ENCODE results near the gene ZNF646.

The ZNF646 gene

GRCh38 chr16:31108794-31109558, 34.8 kb downstream of the ZNF646 start:
- DNase-seq, result no peak

GRCh38 chr16:31109622-31110021, 35.4 kb downstream of the ZNF646 start:
- no peak for DNase-seq

GRCh38 chr16:31110106-31111034, 36.1 kb downstream of the ZNF646 start:
- no peak for DNase-seq

DNA sequence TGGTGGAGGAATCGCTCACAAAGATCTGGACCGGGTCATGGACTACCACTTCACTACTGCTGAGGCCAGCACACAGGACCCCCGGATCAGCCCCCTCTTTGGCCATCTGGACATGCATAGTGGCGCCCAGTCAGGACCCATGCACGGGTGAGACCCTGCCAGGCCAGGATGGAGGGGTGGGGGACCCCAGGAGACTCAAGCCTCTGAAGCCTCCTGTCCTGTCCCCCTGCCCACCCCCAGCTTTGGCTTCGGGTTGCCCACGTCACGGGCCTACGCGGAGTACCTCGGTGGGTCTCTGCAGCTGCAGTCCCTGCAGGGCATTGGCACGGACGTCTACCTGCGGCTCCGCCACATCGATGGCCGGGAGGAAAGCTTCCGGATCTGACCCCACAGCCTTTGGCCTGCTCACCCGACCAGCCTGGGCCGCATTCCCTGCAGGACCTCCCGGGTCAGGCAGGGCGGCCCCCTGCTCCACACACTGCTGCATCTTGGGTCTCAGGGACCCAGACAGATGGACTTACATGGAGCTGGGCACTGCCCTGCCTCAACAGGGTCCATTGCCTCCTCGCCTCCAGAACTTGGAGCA, 37.8 kb downstream of the ZNF646 start:
- no peak for DNase-seq

- DNase-seq, result no peak
These were observed 38.5 kb downstream of the ZNF646 start for GRCh38 chr16:31112711-31113110.

- DNase-seq, result no peak
These were observed 39.2 kb downstream of the ZNF646 start for GRCh38 chr16:31113121-31114120.

GRCh38 chr16:31114468-31114867, 40.2 kb downstream of the ZNF646 start:
- DNase-seq, result no peak

DNA sequence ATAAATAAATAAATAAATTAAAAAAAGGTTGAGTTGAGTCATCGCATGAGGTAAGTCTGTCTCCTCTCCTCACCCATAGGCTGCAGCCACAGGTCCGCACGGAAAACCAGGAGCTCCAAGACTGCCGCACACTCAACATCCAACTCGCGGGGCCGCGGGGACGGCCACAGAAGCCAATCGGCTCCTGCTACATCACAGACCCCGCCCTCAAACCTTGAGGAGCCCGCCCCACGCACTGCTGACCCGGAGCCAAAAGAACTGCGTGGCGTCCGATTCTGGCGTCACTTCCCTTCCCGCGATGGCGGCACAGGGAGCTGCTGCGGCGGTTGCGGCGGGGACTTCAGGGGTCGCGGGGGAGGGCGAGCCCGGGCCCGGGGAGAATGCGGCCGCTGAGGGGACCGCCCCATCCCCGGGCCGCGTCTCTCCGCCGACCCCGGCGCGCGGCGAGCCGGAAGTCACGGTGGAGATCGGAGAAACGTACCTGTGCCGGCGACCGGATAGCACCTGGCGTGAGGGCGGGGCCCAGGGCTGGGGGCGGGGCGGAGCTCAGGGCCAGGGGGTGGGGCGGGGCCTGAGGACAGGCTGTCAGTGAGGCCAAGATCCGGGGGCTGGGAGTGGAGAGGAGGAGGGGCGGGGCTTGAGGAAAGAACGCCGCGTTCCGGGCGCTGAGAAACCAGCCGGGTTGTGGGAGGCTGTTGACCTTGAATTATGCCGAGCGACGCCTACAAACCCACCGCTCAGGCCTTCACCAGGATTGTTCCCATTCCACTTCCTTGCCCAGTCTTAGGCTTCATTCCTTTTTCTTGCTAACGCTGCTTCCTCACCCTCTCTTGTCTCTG, 43.4 kb downstream of the ZNF646 start, which contains the start of gene KAT8:
Gene KAT8 (plus strand): TSS at position 281 of the 839 bp plus-strand sequence. CDS start 18 bp downstream, at position 299.
- DNase-seq, result peak; percentile 99

DNA sequence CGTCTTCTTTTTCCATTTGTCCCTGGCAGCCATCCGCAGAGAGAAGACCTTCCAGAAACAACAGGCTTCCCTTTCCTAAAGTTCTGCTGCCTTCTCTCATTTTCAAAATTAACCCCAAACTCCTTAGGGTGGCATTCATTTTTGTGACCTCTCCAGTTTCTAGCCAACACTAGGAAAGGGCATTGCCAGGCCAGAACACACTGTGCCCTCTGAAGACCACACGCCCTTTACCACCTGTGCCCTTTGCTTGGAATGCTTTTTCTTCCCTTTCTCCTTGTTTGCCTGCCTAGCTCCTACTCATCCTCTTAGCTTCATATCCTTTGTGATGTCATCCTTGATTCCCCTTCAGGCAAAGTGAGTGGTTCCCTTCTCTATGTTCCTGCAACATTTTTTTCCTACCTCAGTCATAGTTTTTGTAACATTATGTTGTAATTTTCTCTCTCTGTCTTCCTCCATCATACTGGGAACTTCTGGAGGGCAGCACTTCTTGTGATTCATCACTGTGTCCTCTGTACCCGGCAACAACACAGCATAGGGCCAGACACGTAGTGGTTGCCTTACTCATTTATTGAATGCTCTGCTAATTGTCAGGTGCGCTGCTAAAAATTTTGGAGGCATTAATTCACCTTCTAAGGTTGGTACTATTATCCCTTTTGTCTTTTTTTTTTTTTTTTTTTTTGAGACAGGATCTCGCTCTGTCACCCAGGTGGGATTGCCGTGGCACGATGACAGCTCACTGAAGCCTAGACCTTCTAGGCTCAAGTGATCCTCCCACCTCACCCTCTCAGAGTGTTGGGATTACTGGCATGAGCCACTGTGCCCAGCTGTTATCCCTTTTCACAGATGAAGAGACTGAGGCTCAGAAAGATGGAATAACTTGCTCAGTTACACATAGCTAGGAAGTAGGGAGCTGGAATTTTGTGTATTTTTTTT, 44.3 kb downstream of the ZNF646 start:
- DNase-seq, result no peak

DNA sequence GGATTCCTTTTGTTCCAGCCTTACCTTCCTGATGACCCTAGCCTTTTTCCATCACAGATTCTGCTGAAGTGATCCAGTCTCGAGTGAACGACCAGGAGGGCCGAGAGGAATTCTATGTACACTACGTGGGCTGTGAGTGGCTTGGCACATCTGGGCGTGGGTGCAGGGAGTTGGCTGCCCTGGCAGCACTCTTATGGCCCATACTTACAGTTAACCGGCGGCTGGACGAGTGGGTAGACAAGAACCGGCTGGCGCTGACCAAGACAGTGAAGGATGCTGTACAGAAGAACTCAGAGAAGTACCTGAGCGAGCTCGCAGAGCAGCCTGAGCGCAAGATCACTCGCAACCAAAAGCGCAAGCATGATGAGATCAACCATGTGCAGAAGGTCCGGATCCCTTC, 45.9 kb downstream of the ZNF646 start:
- DNase-seq, result no peak

GRCh38 chr16:31125844-31126243, 51.6 kb downstream of the ZNF646 start:
- no peak for DNase-seq

DNA sequence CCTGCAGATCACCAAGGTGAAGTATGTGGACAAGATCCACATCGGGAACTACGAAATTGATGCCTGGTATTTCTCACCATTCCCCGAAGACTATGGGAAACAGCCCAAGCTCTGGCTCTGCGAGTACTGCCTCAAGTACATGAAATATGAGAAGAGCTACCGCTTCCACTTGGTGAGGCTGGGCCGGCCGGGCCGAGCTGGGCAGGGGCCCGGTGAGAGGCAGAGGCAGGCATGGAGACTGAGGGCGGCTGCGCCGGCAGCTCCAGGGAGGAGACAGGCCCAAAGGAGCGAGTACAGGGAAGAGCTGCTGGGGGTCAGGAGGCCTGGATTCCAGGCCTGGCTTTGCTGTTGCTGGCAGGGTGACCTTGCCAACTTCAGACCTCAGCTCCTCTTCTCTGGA, 53.0 kb downstream of the ZNF646 start:
- no peak for DNase-seq

GRCh38 chr16:31128711-31129567, 54.7 kb downstream of the ZNF646 start:
- no peak for DNase-seq

- no peak for DNase-seq
These were observed 55.5 kb downstream of the ZNF646 start for GRCh38 chr16:31129568-31130335.

DNA sequence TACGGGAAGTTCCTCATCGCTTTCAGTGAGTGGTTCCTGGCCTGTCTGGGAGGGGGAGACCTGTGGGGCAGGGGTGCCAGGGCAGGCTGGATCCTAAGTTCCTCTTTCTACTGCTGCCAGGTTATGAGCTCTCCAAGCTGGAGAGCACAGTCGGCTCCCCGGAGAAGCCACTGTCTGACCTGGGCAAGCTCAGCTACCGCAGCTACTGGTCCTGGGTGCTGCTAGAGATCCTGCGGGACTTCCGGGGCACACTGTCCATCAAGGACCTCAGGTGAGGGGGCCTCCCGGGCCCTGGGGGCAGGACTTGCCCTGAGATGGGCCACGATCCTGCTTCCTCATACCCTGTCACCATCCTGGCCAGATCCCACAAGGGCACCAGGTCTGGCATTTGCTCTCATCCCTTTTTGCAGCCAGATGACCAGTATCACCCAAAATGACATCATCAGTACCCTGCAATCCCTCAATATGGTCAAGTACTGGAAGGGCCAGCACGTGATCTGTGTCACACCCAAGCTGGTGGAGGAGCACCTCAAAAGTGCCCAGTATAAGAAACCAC, 56.2 kb downstream of the ZNF646 start:
- no peak for DNase-seq

DNA sequence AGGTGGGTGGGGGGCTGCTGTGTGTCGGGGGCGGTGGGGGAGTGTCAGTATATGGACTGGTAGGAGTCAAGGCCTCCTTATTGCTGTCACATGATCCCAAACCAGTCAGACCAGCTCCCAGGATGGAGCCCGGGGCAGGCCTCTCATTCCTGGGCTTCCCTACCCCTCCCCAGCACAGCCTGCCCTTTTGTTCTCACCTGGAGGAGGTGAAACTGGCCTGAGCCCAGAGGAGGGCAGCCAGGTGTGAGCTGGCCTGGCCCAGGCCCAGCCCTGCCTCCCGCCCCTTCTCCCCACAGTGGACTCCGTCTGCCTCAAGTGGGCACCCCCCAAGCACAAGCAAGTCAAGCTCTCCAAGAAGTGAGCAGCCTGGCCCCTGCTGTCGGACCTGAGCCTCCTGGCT, 56.7 kb downstream of the ZNF646 start:
- no peak for DNase-seq

DNA sequence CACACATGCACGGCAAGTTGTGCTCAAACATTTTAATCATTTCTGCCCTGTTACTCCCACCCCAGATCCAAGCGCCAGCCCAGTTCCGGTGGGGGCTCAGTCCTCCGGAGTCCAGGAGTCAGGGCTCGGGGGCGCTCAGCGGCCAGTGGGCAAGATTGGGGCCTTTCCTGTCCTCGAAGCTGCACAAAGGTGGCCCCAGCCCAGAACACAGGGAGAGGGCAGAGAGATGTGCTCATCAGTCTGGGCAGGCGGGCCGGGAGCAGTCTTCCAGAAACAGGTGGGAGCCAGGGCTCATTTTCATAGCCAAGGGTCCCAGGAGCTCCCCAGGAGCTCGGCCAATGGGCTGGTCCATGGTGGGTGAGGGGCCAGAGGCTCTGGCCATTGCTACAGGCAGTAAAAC, 57.2 kb downstream of the ZNF646 start:
- no peak for DNase-seq

DNA sequence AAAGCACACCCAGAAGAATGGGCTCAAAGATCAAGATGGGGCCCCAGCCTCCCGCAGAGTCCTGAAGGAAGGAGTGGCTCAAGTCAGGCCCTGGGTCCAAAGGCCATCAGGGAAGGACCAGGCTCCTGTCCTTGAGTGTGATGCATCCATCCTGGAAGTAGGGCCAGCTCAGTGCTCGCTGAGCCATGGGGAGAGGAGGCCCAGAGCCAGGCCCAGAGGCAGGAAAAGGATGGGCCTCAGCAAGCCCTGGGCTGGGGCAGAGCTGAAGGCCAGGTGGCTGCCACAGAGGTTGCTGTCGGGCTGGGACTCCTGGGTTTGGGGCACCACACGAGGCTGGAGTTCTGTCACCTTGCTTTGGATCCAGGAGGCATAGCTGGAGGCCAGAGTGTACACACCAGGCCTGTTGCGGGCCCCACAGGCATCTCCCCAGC, 57.6 kb downstream of the ZNF646 start:
- no peak for DNase-seq

Measured in NCI-H146 (cell line).